Keratinocyte (primary cell): Measurements from ENCODE around the gene RALGPS2. TPM values are rescaled to one million over a fixed set of nuclear protein-coding genes. Genes with fewer than 3 reads are reported as not detected.
A peak's percentile ranks its signal among the peaks of the same experiment; 100 is the strongest.

ENCODE experiments used
- DNase-seq: peaks from one replicate; pipeline ENCODE4 v3.0.0-alpha.2; 2011; ENCODE audit warnings: low read depth, missing footprints, low spot score
- FAIRE-seq: peaks from 2 replicates; lab custom pipeline; 2011; peaks lifted over from hg19 to GRCh38; lab: Jason Lieb, UNC
- H2AFZ ChIP-seq: 2 replicates; pipeline ENCODE4 v1.6.0; 2012; ENCODE audit warnings: low read length, control low read depth, inconsistent platforms; ENCODE audit not compliant: control insufficient read depth
- H3K27ac ChIP-seq: 2 replicates; pipeline ENCODE4 v1.5.1; 2011; ENCODE audit warnings: low read length; ENCODE audit not compliant: control insufficient read depth, insufficient read depth
- H3K27me3 ChIP-seq: 3 replicates; pipeline ENCODE4 v1.6.0; 2011; ENCODE audit warnings: low read length; ENCODE audit not compliant: control insufficient read depth, insufficient read depth; ENCODE audit errors: extremely low read depth
- H3K36me3 ChIP-seq, 2 experiments: 2 replicates in 1 of 2; 3 replicates in 1 of 2; pipeline ENCODE4 v1.5.1; 2011; ENCODE audit warnings: low read length in 2 of 2, mild to moderate bottlenecking in 1 of 2; ENCODE audit not compliant: control insufficient read depth in 2 of 2, insufficient read depth in 2 of 2; ENCODE audit errors: extremely low read depth in 1 of 2
- H3K4me1 ChIP-seq: 3 replicates; pipeline ENCODE4 v1.5.1; 2011; ENCODE audit warnings: low read length; ENCODE audit not compliant: control insufficient read depth, insufficient read depth; ENCODE audit errors: extremely low read depth
- H3K4me2 ChIP-seq: 3 replicates; pipeline ENCODE4 v1.6.0; 2011; ENCODE audit warnings: low read depth, low read length; ENCODE audit not compliant: control insufficient read depth, insufficient read depth; ENCODE audit errors: extremely low read depth
- H3K4me3 ChIP-seq, 3 experiments: fragments of 200-600 bp in 1 of 3; sonication (generic) in 1 of 3; 2 replicates in 2 of 3; 3 replicates in 1 of 3; pipeline ENCODE4 v1.5.1; 2011 to 2016; ENCODE audit warnings: low read length in 3 of 3, mild to moderate bottlenecking in 3 of 3, control low read depth in 2 of 3, inconsistent platforms in 1 of 3, low read depth in 1 of 3, mixed read lengths in 1 of 3, mixed run types in 1 of 3, moderate library complexity in 1 of 3; ENCODE audit not compliant: control insufficient read depth in 2 of 3, insufficient read depth in 2 of 3; ENCODE audit errors: extremely low read depth in 1 of 3
- H3K79me2 ChIP-seq: 2 replicates; pipeline ENCODE4 v1.6.0; 2012; ENCODE audit warnings: low read length; ENCODE audit not compliant: control insufficient read depth, insufficient read depth
- H3K9ac ChIP-seq: 3 replicates; pipeline ENCODE4 v1.6.0; 2011; ENCODE audit warnings: low read length; ENCODE audit not compliant: control insufficient read depth, insufficient read depth; ENCODE audit errors: extremely low read depth
- H3K9me1 ChIP-seq: 3 replicates; pipeline ENCODE4 v1.6.0; 2011; ENCODE audit warnings: low read length; ENCODE audit not compliant: control insufficient read depth, insufficient read depth; ENCODE audit errors: extremely low read depth
- H3K9me3 ChIP-seq: 2 replicates; pipeline ENCODE4 v1.5.1; 2012; ENCODE audit warnings: low read depth, low read length; ENCODE audit not compliant: control insufficient read depth
- H4K20me1 ChIP-seq: 3 replicates; pipeline ENCODE4 v1.6.0; 2011; ENCODE audit warnings: low read length; ENCODE audit not compliant: control insufficient read depth, insufficient read depth; ENCODE audit errors: extremely low read depth
- CTCF ChIP-seq, 3 experiments: IDR thresholded peaks in 1 of 3; conservative IDR thresholded peaks in 1 of 3; optimal IDR thresholded peaks in 1 of 3; 2 replicates in 2 of 3; 3 replicates in 1 of 3; pipeline versions ENCODE3 to v1.5.1; 2011; ENCODE audit warnings: low read length in 3 of 3, mild to moderate bottlenecking in 3 of 3, moderate library complexity in 2 of 3, control low read depth in 1 of 3, inconsistent platforms in 1 of 3; ENCODE audit not compliant: insufficient read depth in 2 of 3; ENCODE audit errors: extremely low read depth in 1 of 3
- EZH2 ChIP-seq: IDR thresholded peaks from one replicate; pipeline ENCODE4 v1.6.1; 2012; ENCODE audit warnings: inconsistent platforms, mild to moderate bottlenecking, low read length, moderate library complexity
- dilution Hi-C: fragments of 300-500 bp; cut with MboI; formaldehyde crosslinking; loops from one replicate; pipeline ENCODE4 v1.7.0; 2020; ENCODE audit warnings: low sequenced_read_pairs; ENCODE audit not compliant: extremely low pct_ligation_motif_present
- polyA minus RNA-seq, 3 experiments: library from RNA; depleted of rRNA, polyadenylated mRNA; stranded (reverse); fragments of >200 nt; gene quantifications; 1 replicate in 1 of 3; 2 replicates in 1 of 3; 3 replicates in 1 of 3; pipeline ENCODE4 v1.2.3, GENCODE V29; 2011
- polyA plus RNA-seq, 5 experiments: library from polyadenylated mRNA; depleted of rRNA in 3 of 5; stranded (reverse) in 3 of 5; stranded (forward) in 1 of 5; unstranded in 1 of 5; fragments of >200 nt; gene quantifications; 1 replicate in 1 of 5; 2 replicates in 3 of 5; 3 replicates in 1 of 5; pipeline versions ENCODE4 v1.2.1 to v1.2.3, GENCODE V29; 2011 to 2012; ENCODE audit warnings: missing spikeins in 2 of 5, low read depth in 1 of 5, low replicate concordance in 1 of 5

Gene RALGPS2
- polyA plus RNA-seq (9.1 to 14.8 TPM (median 10.7 TPM) in 3 replicates), polyA minus RNA-seq (11.6 to 31.6 TPM (median 14.6 TPM) in 3 replicates)
- 48.1 TPM for polyA plus RNA-seq (2011; ENCODE audit: low read depth)
- 6.2 and 9.0 TPM in 2 replicates for polyA plus RNA-seq (2011; cell fraction: cytosol; rRNA removed)
- polyA plus RNA-seq (2011; cell fraction: nucleus; rRNA removed) = 8.4 and 9.1 TPM in 2 replicates
- polyA plus RNA-seq (2012; ENCODE audit: low replicate concordance) = 8.8 and 10.0 TPM in 2 replicates
- polyA minus RNA-seq (2011; cell fraction: cytosol; rRNA and poly(A)+ RNA removed) = 20.9 TPM
- 16.0 and 29.9 TPM in 2 replicates for polyA minus RNA-seq (2011; cell fraction: nucleus; rRNA and poly(A)+ RNA removed)

GRCh38 chr1:178724728-178725465 lies at the start of gene RALGPS2:
RALGPS2 (plus strand) TSS chr1:178725244; CDS start chr1:178776765, 51,521 bp downstream.
- H3K9me3 ChIP-seq = no peaks in the 10 kb centered on the region
- H3K36me3 ChIP-seq = no peaks in the 10 kb centered on the region
- H2AFZ ChIP-seq = peak within 1 kb of the TSS; percentile 95
- DNase-seq (no peak), FAIRE-seq (no peak)
- peak within 1 kb of the TSS; percentile 84 for H3K9ac ChIP-seq
- peak within 1 kb of the TSS; percentile 90 to 93 (median 91) for H3K4me3 ChIP-seq
- no peaks in the 10 kb centered on the region for H3K9me1 ChIP-seq
- peak within 1 kb of the TSS; percentile 86 for H3K4me2 ChIP-seq
- dilution Hi-C loops = no loop called here
- no peaks in the 10 kb centered on the region for H3K27me3 ChIP-seq
- no peaks in the 10 kb centered on the region for H4K20me1 ChIP-seq
- no peak for TF ChIP-seq EZH2
- TF ChIP-seq CTCF (optimal IDR thresholded peaks at IDR 0.05 in 1 of 3, IDR thresholded peaks at IDR 0.05 in 1 of 3, conservative IDR thresholded peaks at IDR 0.05 in 1 of 3; ENCODE audit: extremely low read depth in 1 of 3, insufficient read depth in 2 of 3, low read length in 3 of 3) = no peak
- H3K27ac ChIP-seq = peak within 1 kb of the TSS; percentile 91
- peaks cover 13% of the 10 kb centered on the region for H3K79me2 ChIP-seq
- H3K4me1 ChIP-seq = peaks cover 13% of the 10 kb centered on the region

GRCh38 chr1:178679237-178679636 lies 45.8 kb upstream of the RALGPS2 start:
- no peak overlapping the region for H2AFZ ChIP-seq
- no peaks in the 10 kb centered on the region for H3K27me3 ChIP-seq
- H3K36me3 ChIP-seq = no peaks in the 10 kb centered on the region
- DNase-seq = no peak
- H3K9me1 ChIP-seq = no peaks in the 10 kb centered on the region
- no peaks in the 10 kb centered on the region for H4K20me1 ChIP-seq
- no peaks in the 10 kb centered on the region for H3K9me3 ChIP-seq
- H3K27ac ChIP-seq = no peak overlapping the region
- H3K4me1 ChIP-seq = peaks cover 24% of the 10 kb centered on the region
- H3K79me2 ChIP-seq = no peaks in the 10 kb centered on the region
- no peak overlapping the region for H3K4me3 ChIP-seq
- no peak for FAIRE-seq
- dilution Hi-C loops = no loop called here
- H3K9ac ChIP-seq = no peak overlapping the region
- H3K4me2 ChIP-seq = no peak overlapping the region
- no peak for TF ChIP-seq CTCF (optimal IDR thresholded peaks at IDR 0.05 in 1 of 3, IDR thresholded peaks at IDR 0.05 in 1 of 3, conservative IDR thresholded peaks at IDR 0.05 in 1 of 3; ENCODE audit: extremely low read depth in 1 of 3, insufficient read depth in 2 of 3, low read length in 3 of 3)
- no peak for TF ChIP-seq EZH2
